ENCODE measurements around the gene TCF15. TPM values are rescaled to one million over a fixed set of nuclear protein-coding genes. Genes with fewer than 3 reads are reported as not detected.
A peak's percentile ranks its signal among the peaks of the same experiment; 100 is the strongest.

TCF15 gene
- total and polyA plus RNA-seq, 2 experiments from 2014 or later, result 3.8 to 4.0 TPM

DNA sequence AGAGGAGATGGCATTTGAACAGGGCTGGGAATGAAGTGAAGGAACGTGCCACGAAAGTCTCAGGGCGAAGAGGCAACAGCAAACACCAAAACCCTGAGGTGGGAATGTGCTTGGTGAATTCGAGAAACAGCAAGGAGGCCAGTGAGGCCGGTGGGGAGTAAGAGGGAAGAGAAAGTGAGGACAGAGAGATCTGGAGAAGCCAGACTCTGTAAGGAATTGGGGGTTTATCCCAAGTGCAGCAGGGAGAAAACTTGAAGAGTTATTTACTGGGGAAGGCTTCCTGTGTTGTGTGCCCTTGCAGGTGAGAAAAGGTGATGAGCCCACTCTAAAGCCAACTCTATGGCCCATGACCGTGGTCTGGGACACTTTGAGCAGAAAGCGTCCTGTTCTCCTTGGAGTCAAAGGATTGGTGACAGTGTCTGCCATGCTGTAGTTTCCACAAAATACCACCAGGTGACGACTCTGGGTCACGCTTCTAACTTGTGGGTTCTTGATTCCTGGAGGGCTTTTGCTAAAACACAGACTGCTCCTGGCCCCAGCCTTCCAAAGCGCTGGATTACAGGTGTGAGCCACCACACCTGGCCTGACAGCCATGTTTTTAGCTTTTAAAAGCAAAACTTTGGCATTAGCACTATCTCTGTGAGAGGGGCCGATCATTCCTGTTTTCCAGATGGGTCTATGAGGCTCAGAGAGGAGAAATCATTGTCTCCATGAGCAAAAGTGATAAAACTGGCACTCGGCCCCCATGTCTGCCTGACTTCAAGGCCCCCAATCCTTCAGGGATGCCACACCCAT, 48.5 kb downstream of the TCF15 start:
- Mint-ChIP-seq H3K27ac (no peak overlapping the region), H3K27me3 (ENCODE audit: insufficient read depth, low read depth, poor library complexity) (peaks cover 3% of the 10 kb centered on the region), H3K9me3 (no peaks in the 10 kb centered on the region; the same call in 2 of the 3 replicates), H3K36me3 (ENCODE audit: low read depth) (no peaks in the 10 kb centered on the region), H3K4me3 (no peak overlapping the region), H3K4me1 (0 out of 3 replicates have a peak, but pooled peaks cover 3% of the 10 kb centered on the region)
- Histone ChIP-seq H3F3A (replicated peaks; ENCODE audit: low read depth) (no peaks in the 10 kb centered on the region), H3K4me1 (ENCODE audit: insufficient read depth) (no peaks in the 10 kb centered on the region), H3K4me2 (no peak overlapping the region), H3K9me2 (ENCODE audit: insufficient read depth) (no peaks in the 10 kb centered on the region), H3K4me3 (no peak overlapping the region), H3K27me3 (ENCODE audit: insufficient read depth) (no peaks in the 10 kb centered on the region), H3K27ac (ENCODE audit: low read depth) (no peak overlapping the region), H3K79me2 (replicated peaks; ENCODE audit: insufficient read depth) (no peaks in the 10 kb centered on the region), H2AFZ (no peak overlapping the region), H4K20me1 (replicated peaks; ENCODE audit: insufficient read depth) (no peaks in the 10 kb centered on the region), H3K36me3 (ENCODE audit: insufficient read depth) (no peaks in the 10 kb centered on the region)
- peak; percentile 96 for ATAC-seq
- DNase-seq (ENCODE audit: low spot score), result peak; percentile 88
- TF ChIP-seq CREB1 (CRISPR knock-in tag; IDR thresholded peaks at IDR 0.05; ENCODE audit: low read depth), result peak; percentile 43
- TF ChIP-seq EZH2phosphoT487 (IDR thresholded peaks at IDR 0.05; ENCODE audit: unreplicated experiment), result no peak
- TF ChIP-seq, protein P1, sequence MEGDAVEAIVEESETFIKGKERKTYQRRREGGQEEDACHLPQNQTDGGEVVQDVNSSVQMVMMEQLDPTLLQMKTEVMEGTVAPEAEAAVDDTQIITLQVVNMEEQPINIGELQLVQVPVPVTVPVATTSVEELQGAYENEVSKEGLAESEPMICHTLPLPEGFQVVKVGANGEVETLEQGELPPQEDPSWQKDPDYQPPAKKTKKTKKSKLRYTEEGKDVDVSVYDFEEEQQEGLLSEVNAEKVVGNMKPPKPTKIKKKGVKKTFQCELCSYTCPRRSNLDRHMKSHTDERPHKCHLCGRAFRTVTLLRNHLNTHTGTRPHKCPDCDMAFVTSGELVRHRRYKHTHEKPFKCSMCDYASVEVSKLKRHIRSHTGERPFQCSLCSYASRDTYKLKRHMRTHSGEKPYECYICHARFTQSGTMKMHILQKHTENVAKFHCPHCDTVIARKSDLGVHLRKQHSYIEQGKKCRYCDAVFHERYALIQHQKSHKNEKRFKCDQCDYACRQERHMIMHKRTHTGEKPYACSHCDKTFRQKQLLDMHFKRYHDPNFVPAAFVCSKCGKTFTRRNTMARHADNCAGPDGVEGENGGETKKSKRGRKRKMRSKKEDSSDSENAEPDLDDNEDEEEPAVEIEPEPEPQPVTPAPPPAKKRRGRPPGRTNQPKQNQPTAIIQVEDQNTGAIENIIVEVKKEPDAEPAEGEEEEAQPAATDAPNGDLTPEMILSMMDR (conservative IDR thresholded peaks at IDR 0.05; ENCODE audit: low read depth in 2 of 2), result peak; percentile 90 to 99

DNA sequence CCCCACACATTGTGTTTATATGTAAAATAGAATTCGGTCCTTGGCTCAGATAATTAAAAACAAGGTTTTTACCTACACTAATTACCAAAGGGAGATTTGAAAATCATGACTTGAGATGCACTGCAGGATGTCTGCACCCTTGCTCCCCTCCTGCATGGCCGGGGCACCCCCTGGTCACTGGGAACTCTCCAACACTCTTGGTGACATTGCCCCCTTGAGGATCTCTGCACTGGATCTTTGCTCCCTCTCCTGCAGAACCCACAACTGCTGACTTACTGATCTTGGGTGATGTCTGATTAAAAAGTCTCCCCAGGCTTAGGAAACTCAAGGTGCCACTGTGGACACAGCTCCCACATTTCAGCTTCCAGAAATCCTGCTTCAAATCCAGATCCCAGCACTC, 49.4 kb downstream of the TCF15 start:
- Histone ChIP-seq H3F3A (replicated peaks; ENCODE audit: low read depth) (no peaks in the 10 kb centered on the region), H3K9me2 (ENCODE audit: insufficient read depth) (no peaks in the 10 kb centered on the region), H2AFZ (no peak overlapping the region), H3K4me2 (no peak overlapping the region), H3K4me1 (ENCODE audit: insufficient read depth) (no peaks in the 10 kb centered on the region), H3K36me3 (ENCODE audit: insufficient read depth) (no peaks in the 10 kb centered on the region), H4K20me1 (replicated peaks; ENCODE audit: insufficient read depth) (no peaks in the 10 kb centered on the region), H3K79me2 (replicated peaks; ENCODE audit: insufficient read depth) (no peaks in the 10 kb centered on the region), H3K27me3 (ENCODE audit: insufficient read depth) (no peaks in the 10 kb centered on the region), H3K4me3 (no peak overlapping the region), H3K27ac (ENCODE audit: low read depth) (no peak overlapping the region)
- Mint-ChIP-seq H3K9me3 (no peaks in the 10 kb centered on the region; the same call in 2 of the 3 replicates), H3K27me3 (ENCODE audit: insufficient read depth, low read depth, poor library complexity) (peaks cover 3% of the 10 kb centered on the region), H3K36me3 (ENCODE audit: low read depth) (no peaks in the 10 kb centered on the region), H3K4me3 (no peak overlapping the region), H3K27ac (no peak overlapping the region), H3K4me1 (0 out of 3 replicates have a peak, but pooled peaks cover 3% of the 10 kb centered on the region)
- ATAC-seq (no peak; the same call in 2 of the 3 replicates), DNase-seq (ENCODE audit: low spot score) (no peak)
- TF ChIP-seq POLR2AphosphoS5 (IDR thresholded peaks at IDR 0.05; ENCODE audit: low read depth), result no peak
- TF ChIP-seq EZH2phosphoT487 (IDR thresholded peaks at IDR 0.05; ENCODE audit: unreplicated experiment), result no peak
- no peak for TF ChIP-seq REST (IDR thresholded peaks at IDR 0.05; ENCODE audit: unreplicated experiment)
- TF ChIP-seq, protein P2, sequence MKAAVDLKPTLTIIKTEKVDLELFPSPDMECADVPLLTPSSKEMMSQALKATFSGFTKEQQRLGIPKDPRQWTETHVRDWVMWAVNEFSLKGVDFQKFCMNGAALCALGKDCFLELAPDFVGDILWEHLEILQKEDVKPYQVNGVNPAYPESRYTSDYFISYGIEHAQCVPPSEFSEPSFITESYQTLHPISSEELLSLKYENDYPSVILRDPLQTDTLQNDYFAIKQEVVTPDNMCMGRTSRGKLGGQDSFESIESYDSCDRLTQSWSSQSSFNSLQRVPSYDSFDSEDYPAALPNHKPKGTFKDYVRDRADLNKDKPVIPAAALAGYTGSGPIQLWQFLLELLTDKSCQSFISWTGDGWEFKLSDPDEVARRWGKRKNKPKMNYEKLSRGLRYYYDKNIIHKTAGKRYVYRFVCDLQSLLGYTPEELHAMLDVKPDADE (IDR thresholded peaks at IDR 0.05), result no peak
- TF ChIP-seq, protein P1 (conservative IDR thresholded peaks at IDR 0.05; ENCODE audit: low read depth in 2 of 2), result peak in 1 of 2 experiments; percentile 47; a peak in 2 of 4 replicates
- no peak for TF ChIP-seq JUNB (IDR thresholded peaks at IDR 0.05; ENCODE audit: unreplicated experiment)

All from GM23338 (cell line).